ENCODE results near the gene PIGO.

Gene PIGO

GRCh38 chr9:35096035-35096849, at the start of gene PIGO:
Gene PIGO, minus strand, starts transcription at chr9:35096591. Its CDS starts 1,026 bp downstream, at chr9:35095565.
- DNase-seq = peak; percentile 75 to 82

GRCh38 chr9:35142037-35142436, 45.6 kb upstream of the PIGO start:
- no peak for DNase-seq

GRCh38 chr9:35140093-35140492, 43.7 kb upstream of the PIGO start:
- no peak for DNase-seq

DNA sequence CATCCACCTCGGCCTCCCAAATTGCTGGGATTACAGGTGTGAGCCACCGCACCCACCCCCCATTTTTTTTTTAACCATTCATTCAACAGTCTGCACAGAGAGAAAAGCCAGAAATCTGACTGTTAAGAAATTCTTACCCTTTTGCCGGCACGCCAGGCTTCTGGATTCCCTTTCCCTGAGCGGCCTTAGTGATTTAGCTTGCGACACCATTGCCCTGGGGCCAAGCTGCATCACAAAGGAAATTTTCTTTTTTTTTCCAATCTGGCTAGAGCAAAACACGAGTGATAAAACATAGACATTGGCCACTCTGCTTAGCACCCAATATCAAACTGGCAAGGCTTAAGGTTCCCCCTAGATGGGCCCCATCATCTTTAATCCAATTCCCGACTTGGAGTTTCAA, 40.5 kb upstream of the PIGO start:
- no peak for DNase-seq

GRCh38 chr9:35135988-35136387, 39.6 kb upstream of the PIGO start:
- no peak for DNase-seq

GRCh38 chr9:35134920-35135319, 38.5 kb upstream of the PIGO start:
- no peak for DNase-seq

DNA sequence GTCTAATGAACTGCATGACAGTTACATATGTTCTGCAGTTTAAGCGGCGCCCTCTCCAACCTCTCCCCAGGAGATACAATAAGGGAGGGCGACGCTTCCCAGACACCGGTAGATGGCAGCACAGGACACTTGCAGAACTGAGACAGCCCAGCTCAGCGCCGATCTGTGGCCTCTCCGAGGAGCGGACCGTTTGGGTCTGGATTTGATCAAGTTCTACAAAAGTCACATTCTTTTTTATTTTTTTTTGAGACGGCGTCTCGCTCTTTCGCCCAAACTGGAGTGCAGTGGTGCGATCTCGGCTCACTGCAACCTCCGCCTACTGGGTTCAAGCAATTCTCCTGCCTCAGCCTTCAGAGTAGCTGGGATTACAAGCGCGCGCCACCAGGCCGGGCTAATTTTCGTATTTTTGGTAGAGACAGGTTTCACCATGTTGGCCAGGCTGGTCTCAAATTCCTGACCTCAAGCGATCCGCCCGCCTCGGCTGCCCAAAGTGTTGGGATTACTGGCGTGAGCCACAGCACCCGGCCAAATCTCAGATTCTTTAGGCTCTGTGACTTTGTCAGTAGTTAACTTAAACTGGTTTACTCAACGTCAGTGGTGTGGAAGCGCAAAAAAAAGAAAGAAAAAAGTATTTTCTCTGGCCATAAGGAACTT, 20.6 kb upstream of the PIGO start:
- peak; percentile 37 to 82 for DNase-seq

- DNase-seq = no peak
Measured at GRCh38 chr9:35116539-35116897, 20.1 kb upstream of the PIGO start.

DNA sequence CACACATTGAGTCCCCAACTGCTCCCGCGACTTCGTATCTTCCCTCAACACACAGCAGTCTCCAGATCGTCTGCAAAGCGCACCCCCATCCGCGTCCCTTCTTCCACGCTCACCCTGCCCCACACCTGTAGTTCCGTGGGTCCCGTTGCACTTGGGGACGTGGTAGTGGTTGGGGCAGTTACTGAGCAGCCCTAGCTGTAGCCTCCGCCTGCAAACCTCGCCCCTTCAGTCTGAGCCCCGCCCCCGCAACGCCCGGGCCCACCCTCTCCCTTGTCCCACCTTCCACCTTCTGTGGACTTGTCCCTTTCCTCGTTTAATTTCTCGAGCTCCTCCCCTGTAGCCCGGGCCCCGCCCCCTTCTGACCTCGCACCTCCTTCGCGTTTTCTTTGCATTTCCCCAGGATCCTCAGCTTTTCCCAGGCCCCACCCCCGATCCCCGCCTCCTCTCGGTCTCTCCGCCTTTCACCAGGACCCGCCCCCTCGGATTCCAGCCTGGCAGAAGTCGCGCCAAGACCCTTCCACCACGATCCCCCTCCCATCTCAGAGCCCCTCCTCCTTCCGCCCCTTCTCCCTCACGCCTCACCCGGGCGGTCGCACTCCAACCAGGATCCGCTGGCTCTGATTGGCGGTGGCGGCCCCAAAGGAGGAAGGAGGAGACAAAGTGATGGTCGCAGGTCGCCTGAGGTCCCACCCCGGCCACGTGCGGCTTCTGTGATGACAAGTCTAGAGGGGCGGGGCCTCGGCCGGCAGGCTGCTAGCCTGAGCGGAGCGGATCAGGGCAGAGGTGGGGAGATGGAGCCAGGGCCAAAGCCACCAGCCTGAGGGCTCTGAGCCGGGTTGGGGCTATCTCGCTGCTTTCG, 19.5 kb upstream of the PIGO start, which contains the start of gene ATOSB:
ATOSB (minus strand) TSS at position 183 of the 859 bp plus-strand sequence. CDS start 7,588 bp downstream, outside the sequence.
- peak; percentile 81 to 92 for DNase-seq

GRCh38 chr9:35114840-35115628, 18.6 kb upstream of the PIGO start:
- DNase-seq = peak; percentile 41 to 56

- peak; percentile 54 to 78 for DNase-seq
Measured at GRCh38 chr9:35114113-35114839, 17.9 kb upstream of the PIGO start.

GRCh38 chr9:35112257-35113020, 16.0 kb upstream of the PIGO start:
- peak; percentile 6 to 37 for DNase-seq

- peak; percentile 89 to 94 for DNase-seq
Measured at GRCh38 chr9:35111001-35111933, 14.9 kb upstream of the PIGO start.

- DNase-seq = peak in 1 of 2 donors; percentile 25
Measured at GRCh38 chr9:35110327-35110761, 14.0 kb upstream of the PIGO start.

GRCh38 chr9:35108946-35109575, 12.7 kb upstream of the PIGO start:
- DNase-seq = peak in 1 of 2 donors; percentile 60

DNA sequence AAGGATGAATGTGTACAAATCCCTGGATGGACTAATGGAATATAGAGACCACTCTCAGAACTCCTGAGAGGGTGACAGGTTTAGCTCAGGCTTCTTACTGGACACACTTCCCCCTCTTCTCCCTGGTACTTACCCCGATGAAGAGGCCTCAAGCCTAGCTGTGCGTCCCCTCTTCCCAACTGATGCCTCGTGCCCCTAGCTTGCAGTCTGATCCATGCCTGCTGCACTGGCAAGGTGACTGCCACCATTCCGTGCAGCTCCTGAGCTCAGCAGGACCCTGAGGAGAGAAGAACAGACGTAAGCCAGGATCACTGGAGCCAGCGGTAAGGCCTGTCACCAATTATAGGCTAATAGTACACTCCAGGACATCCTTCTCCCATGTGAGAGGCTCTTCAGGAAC, 12.1 kb upstream of the PIGO start:
- no peak for DNase-seq

DNA sequence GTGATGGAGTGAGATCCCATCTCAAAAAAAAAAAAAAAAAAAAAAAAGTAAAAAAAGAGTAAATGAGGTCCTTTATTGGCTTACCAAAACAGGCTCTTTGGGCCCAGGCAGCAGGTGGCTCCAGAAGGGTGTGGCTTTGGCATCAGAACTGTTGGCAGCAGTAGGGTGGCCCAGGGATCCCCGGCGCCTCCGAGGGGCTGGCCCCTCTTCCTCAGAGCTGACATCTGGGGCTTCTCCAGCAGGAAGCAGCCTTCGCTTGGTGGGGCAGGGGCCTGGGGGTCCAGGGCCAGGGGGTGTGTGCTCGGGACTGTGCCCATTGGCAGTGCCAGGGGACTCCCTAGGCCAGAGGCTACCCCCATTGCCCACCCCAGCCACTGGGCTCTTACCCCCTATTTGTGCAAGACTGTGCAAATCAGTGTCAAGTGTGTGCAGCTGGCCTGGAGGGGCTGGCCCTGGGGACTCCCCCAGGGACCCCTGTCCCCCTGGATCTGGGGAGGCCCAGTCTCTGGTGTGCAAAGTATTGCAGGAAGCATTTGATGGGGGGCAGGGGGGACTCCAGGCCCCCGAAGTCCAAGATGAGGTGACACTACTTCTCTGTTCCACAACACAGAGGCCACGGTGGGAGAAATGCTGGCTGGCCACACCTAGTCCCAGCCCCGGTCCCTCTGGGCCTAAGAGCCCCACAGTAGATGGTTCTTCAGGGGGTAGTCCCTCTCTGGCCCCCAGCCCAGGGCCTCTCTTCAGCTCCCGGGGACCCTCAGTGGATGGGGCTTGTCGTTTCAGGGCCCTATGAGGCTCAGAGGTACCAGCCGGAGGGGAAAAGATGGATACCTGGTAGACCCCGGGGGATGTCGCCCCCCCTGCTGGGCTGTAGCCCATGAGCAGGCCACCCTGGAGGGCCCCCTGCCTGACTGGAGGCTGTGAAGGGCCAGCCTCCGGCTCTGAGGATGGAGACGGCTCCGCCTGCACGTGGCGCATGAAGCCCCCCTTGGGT, 11.2 kb upstream of the PIGO start:
- DNase-seq = no peak

DNA sequence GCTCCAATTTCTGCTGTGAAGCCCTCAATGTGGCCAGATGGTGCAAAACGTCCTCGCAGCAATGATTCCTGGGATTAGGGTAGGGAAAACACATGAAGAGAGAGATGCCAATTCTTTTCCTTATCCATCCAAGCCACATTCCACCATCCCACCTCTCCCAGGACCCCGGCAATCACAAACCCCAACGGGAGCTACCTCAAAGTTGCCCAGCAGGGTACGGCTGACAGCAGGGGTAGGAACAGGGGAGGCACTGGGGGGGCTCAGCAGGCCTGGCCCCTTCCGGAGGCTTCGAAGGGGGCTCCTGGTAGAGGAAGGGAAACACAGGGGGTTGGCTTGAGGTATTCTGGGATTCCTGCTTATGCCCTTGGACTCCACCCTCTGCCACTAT, 9.9 kb upstream of the PIGO start:
- no peak for DNase-seq

All from bone marrow (tissue), 2 donors.